GM21390 (cell line): ENCODE data around the gene LRBA.
"Not testable (repeated sequence)": the region's sequence is repeated elsewhere in the genome, so short reads cannot be mapped to it uniquely, and the experiment has no call there.

Source experiments
- ATAC-seq: cut with Tn5 transposase; IDR thresholded peaks from one replicate; pipeline ENCODE4 v1.9.1; 2021; ENCODE audit not compliant: unreplicated experiment

The LRBA gene

GRCh38 chr4:150540536-150540935, 474.5 kb downstream of the LRBA start:
- no peak for ATAC-seq

- not testable (repeated sequence) for ATAC-seq
Observed at GRCh38 chr4:150537911-150538310, 477.2 kb downstream of the LRBA start.

GRCh38 chr4:150534818-150535217, 480.3 kb downstream of the LRBA start:
- ATAC-seq: no peak

GRCh38 chr4:150533673-150534072, 481.4 kb downstream of the LRBA start:
- no peak for ATAC-seq

GRCh38 chr4:150525321-150525868, 489.7 kb downstream of the LRBA start:
- no peak for ATAC-seq

- no peak for ATAC-seq
Observed at GRCh38 chr4:150518559-150518958, 496.5 kb downstream of the LRBA start.

GRCh38 chr4:150515135-150515534, 499.9 kb downstream of the LRBA start:
- ATAC-seq: no peak

GRCh38 chr4:150514709-150515108, 500.4 kb downstream of the LRBA start:
- no peak for ATAC-seq

- no peak for ATAC-seq
Observed at GRCh38 chr4:150510176-150510865, 504.8 kb downstream of the LRBA start.

GRCh38 chr4:150507656-150508055, 507.4 kb downstream of the LRBA start:
- ATAC-seq: not testable (repeated sequence)

GRCh38 chr4:150501983-150502382, 513.1 kb downstream of the LRBA start:
- ATAC-seq: no peak

- ATAC-seq: no peak
Observed at GRCh38 chr4:150501009-150501727, 513.9 kb downstream of the LRBA start.

GRCh38 chr4:150497612-150498011, 517.5 kb downstream of the LRBA start:
- no peak for ATAC-seq

- ATAC-seq: no peak
Observed at GRCh38 chr4:150495550-150495949, 519.5 kb downstream of the LRBA start.

GRCh38 chr4:150493851-150494250, 521.2 kb downstream of the LRBA start:
- no peak for ATAC-seq

- no peak for ATAC-seq
Observed at GRCh38 chr4:150491132-150492049, 523.7 kb downstream of the LRBA start.

- ATAC-seq: no peak
Observed at GRCh38 chr4:150482581-150482980, 532.5 kb downstream of the LRBA start.

GRCh38 chr4:150479657-150480056, 535.4 kb downstream of the LRBA start:
- ATAC-seq: no peak

GRCh38 chr4:150477869-150478268, 537.2 kb downstream of the LRBA start:
- ATAC-seq: no peak

- no peak for ATAC-seq
Observed at GRCh38 chr4:150476776-150477175, 538.3 kb downstream of the LRBA start.

- ATAC-seq: no peak
Observed at GRCh38 chr4:150475763-150476162, 539.3 kb downstream of the LRBA start.
